ENCODE results near the gene SLC9A7.
"Not testable (repeated sequence)": the region's sequence is repeated elsewhere in the genome, so short reads cannot be mapped to it uniquely, and the experiment has no call there.

The SLC9A7 gene

DNA sequence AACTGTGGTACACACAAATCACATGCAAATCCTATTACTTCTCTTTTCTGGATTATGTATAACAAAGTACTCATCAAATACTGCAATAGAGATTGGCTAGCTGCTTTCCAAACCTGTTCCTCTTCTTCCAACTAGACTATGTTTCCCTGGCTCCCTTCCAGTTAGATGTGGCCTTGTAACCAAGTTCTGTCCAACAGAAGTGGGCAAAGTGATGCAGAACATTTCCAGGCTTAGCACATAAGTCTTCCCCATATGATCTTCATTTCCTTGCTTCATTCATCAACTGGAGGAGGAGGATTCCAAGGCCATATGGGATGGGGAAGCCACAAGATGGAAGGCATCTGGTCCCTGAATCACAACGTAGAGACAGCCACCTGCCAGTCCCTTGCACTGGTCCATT is 8.0 kb downstream of the SLC9A7 start:
- no peak for DNase-seq

DNA sequence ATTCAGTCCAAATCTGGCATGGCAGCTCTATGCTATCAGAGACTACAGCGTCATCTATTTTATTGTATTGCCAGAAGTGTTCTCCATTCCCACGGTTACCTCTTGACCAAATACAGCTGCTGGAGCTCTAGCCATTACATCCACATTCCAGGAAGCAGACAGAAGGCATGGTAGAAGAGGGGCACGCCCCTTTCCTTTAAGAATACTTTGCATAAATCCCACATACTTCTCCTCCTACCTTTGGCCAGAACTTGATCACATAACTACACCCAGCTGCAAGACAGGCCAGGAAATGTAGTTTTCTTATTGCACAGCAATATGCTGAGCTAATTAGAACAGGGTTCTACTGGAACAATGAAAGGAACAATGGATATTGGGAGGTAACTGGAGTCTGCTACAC is 14.9 kb downstream of the SLC9A7 start:
- DNase-seq: no peak

DNA sequence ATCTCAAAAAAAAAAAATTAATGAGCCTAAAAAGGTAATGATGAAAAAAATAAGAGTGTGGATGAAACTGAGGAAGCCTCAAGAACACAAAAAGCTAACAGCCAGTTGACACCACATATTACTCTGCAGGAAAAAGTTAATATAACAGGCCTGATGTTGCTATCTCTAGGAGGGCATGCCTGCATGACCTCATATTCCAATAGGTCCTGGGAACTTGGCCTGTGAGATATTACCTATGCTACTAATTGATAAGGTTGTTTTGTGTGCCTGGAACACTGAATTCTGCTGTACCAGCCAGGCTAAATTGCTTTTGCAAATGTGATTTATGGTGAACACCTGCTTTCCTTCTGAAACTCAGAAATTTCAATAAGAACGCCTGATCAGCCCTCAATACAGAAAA is 15.9 kb downstream of the SLC9A7 start:
- no peak for DNase-seq

DNA sequence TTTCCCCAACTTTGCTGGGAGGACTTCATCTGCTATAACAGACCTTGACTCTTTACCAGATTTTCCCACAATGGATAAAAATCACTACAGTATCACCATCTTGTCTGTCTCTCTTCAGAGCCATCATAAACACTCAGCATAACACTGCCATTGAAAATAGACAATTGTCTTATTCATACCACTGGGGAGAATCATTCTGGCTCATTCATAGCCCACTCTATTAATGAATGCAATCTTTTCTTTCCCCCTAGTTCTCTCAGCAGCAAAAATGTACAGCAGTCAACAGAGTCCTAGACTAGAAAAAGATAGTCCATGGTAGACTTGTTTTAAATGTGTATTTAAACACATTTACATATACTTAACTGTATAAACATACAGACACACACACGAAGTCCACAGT is 19.2 kb downstream of the SLC9A7 start:
- no peak for DNase-seq

DNA sequence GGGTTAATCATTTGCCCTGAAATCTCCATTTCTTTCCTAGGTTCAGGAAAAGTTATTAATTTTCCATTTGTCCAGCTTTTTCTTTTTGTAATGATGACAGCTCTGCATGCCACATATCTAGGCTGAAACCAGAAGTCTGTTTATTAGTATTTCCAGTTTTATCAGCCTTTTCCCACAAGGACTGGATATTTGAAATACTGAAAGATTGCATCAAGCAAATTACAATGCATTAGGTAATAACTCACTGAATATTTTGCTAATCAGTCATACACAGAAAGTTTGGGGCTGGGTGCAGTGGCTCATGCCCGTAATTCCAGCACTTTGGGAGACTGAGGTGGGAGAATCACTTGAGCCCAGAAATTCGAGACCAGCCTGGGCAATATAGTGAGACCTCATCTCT is 21.5 kb downstream of the SLC9A7 start:
- no peak for DNase-seq

DNA sequence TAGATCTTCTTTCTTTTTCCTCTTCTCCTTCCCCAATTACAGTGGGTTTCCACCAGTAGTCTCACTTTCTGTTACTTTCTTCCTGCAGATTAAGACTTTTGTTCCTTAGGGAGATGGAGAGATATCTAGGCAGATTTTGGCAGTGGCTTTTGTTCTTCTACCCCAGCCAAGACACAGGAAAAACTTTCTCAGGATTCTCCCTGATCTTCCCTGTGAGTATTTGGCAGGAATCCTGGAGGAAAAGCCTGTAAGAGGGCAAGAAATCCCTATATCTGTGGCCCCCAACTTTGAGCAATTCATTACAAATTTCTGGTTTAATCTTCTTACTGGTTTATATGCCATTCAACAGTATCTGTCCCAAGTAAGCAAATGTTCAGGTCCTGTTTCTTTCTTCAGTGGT is 21.9 kb downstream of the SLC9A7 start:
- no peak for DNase-seq

DNA sequence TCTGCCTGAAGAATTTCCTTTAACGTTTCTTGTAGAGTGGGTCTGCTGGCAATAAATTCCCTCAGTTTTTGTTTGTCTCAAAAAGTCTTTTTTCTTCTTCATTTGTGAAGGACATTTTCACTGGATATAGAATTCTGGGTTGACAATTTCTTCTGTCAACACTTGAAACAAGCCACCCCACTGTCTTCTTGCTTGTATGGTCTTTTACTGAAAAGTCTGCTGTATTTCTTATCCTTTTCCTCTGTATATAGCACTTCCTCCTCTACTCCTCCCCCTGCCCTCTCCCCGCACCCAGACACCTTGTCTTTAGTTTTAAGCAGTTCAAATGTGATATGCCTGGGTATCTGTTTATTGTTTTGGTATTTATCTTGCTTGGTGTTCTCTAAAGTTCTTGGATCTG is 23.3 kb downstream of the SLC9A7 start:
- no peak for DNase-seq

DNA sequence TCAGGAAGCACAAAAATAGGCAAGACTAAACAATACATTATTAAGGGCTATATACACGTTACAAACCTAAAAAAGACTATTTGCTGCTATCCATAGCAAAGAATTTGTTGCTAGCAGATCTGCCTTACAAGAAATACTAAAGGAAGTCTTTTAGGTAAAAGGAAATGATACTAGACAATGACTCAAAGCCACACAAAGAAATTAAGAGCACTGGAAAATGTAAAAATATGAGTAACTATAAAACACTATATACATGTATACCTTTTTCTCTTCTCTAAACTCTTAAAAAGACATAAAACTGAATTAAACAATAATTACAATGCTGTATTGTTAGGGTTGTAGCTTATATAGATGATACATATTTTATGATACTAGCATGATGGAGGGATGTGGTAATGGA is 25.7 kb downstream of the SLC9A7 start:
- DNase-seq: no peak

DNA sequence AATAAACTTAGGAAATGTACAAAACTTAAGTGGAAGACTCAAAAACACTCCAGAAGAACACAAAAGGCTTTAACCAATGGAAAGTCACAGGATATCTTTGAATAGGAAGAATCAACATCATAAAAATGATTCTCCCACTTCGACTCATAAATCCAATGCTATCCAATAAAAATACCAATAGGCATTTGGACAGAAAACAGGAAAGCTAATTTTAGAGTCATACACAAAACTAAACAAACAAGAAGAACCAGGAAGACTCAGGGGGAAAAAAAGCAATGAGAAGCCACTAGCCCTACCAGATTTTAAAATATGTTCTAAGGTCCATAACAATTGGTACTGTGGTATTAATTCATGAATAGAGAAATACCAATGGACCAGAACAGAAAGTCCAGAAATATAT is 28.2 kb downstream of the SLC9A7 start:
- no peak for DNase-seq

DNA sequence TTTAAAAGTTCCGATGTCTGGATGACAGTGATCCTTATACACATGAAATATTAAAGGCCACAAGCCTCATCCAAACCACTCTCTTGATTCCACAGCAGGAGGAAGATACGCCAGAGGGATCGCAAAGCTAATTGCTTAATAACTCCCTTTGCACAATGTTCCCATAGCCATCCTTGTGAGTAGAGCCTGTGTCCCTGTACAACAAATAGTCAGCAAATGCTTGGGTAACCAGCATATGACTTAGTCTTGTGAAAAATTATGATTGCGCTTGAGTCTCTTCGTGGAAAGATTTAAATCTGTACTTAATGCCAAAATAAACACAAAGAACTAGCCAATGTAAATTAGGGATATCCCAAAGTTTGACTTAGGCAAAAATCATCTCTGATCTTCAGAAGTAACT is 31.5 kb downstream of the SLC9A7 start:
- no peak for DNase-seq

DNA sequence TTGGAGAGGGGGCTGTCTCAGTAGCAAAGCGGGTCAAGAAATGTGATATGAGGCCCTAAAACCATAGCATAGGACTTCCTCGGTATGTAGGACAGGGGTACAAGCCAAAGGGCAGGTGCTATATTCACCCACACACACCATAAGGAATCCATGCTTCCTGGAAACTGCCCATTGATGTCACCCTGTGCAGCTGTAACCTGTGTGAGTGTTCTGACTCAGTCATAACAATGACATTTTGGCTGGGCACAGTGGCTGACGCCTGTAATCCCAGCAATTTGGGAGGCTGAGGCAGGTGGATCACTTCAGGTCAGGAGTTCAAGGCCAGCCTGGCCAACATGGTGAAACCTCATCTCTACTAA is 35.4 kb downstream of the SLC9A7 start:
- DNase-seq: not testable (repeated sequence)

DNA sequence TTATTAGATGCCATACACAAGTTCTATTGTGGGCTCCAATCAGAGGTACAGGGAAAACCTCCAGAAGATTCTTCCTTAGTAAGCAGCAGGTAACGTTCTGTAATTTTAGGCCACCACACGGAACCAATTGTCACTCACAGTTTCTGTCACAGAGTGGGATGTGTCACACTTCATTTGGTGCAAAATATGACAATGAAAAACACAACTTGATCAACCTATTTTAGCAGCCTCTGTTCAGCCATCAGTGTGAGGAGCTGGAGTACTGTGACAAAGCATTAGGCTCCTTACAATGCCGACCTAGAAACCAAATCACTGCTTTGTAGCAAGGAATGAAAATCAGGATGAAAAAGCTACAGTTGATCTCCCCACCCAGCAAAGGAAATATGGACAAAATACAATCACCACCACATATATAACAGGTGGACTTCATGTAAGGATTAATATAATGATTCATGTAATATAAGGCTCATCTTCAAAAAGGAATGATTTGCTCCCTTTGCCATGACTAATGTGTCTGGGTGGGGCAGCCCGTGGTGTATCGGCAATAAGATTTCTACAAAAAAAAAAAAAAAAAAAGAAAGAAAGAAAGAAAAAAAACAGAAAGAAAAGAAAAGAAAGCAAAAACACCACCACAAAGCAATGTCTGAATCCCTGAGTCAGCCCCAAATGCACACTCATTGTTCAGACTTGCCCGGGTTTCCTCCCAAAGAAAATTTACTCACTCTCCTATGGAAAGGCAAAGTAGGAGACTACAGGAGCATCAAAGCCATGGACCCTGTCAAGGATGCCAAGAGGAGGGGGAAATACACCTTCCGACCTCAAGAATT is 36.0 kb downstream of the SLC9A7 start:
- DNase-seq: no peak

DNA sequence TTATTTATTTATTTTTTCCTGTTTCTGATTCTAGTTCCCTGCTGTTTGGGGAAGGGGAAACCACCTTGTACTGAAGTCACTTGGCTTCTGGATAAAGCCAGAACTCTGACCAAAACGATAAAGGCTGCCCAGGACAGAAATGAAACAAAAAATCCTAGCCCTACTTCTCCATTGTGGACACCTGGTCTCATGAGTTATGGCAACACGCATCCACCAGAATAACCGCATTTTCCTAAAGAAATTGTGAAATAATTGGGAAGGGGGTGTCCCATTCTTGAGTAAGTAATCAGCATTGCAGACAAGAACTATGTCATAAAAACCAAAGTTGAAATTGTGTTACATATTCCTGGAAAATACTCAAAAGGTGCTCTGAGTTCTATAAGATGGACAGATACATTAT is 42.1 kb downstream of the SLC9A7 start:
- DNase-seq: no peak

DNA sequence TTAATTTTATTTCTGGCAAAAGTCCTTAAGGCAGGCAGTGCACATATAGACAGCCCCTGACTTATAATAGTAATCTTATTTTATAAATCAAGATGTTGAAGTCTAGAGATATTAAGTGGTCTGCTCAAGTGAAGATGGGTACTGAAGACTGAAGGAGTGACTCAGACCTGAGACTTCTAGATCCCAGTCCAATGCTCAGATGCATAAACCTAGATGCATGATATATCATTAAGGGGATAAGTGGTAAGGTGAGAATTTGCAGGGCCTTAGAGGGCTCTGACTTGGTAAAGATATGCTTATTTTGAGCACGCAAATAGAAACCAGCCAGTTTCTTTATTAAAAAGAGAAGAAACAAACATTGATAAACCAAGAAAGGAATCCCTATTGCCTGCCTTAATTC is 42.9 kb downstream of the SLC9A7 start:
- no peak for DNase-seq

DNA sequence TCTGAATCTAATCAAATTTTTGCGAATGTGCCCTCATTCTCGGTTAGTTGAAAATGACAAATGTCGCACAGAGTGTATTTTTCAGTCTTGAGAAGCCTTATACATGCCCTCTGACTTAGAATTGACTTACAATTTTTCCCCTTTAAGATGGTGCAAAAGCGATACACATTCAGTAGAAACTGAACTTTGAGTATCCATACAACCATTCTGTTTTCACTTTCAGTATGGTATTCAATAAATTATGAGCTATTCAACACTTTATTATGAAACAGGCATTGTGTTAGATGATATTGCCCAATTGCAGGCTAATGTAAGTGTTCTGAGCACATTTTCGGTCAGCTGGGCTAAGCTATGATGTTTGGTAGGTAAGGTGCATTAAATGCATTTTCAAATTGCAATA is 43.4 kb downstream of the SLC9A7 start:
- no peak for DNase-seq

DNA sequence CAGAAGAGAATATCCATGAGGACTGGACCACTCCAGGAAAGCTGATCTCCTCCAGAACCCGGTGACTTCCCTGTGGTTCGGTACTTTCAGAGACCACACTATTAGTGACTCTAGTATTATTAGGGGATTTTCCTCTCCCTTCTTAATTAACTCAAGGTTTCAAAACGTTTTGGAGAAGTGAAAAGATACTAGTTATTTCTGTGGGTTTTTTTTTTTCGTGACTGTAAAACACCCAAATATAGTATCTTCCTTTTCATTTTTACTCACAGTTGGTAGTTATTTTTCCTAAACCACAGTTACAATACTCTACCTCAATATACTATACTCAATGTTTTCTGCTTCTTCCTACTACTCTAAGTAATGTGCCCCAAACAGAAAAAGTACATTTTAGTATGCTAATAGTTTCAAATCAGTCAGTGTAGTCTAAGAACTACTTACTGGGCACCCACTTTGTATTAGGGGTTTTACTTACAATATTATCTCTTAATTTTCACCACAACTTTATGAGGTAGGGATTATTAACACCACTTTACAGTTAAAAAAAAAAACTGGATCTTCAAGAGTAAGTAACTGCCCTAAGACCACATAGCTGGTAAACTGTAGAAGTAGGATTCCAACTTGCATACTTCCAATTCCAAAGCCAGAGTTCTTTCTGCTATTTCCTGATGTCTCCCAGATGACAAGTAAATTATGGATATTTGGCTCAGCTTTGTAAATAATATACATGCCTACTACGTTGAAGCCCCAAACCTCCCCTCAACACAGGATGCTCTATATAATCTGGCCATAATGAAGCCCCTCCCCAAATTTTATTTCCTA is 45.0 kb downstream of the SLC9A7 start:
- no peak for DNase-seq

DNA sequence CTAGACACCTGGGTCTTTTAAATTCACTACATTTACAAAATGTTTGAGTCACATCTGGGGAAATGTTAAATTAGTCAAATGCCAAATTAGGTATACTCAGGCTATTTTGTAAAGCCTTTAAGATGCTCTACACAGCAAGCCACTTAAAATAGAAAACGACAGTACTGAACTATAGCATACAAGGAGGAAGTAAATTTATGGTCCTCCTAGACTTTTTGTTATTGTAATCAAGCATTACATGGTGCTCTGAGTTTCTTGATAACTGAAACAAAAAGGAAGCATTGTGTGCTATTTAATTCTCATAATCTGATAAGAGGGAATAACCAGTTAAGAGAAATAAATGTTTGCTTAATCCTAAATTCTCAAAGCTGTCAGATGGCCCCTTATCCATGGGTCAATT is 46.2 kb downstream of the SLC9A7 start:
- no peak for DNase-seq

DNA sequence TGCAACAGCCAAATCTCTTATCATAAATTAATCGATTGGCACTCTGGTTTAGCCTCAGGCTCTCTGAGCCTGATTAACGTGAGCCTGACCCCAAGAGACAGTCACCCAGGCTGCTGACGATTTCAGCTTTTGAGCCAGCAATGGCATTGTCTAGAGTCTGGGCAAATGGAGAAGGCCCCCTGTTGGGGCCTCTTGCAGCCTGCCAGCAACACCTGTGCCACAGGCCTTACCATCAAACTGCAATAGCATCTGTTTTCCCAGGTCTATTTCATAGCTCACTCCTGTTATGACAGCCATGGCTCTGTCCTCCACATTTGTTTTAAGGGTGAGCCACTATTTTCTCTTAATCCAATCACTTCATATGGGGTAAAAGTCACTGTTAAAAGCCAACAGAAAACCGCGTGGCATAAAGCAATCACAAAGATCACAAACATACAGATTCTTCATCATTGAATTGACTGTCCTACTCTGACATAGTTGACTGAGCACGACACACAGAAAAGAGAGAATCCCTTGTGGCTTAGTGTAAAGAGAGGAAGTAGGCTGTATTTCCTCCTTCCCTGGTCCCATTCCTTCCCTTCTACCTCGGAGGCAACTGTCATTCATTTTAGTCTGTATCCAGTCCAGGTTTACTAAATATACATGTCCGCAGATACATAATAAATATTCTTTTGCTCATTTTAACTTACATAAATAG is 47.8 kb downstream of the SLC9A7 start:
- DNase-seq: no peak

DNA sequence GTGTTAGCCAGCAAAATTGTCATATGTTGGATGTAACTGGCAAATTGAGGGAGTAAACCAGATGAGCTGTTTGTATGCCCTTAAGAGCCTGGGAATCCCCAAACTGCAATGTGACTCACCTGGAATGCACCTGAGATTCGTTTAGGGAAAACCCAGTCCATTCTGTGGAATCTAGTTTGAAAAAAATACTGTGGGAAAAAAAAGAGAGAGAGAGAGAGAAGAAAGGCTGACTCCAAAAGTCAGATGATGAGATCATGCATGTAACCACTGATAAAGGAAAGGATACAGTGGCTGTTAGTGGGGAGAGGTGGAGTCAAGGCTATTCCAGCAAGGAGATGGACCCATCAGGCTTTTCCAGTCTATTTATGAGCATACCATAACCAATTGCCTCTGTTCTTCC is 48.5 kb downstream of the SLC9A7 start:
- no peak for DNase-seq

DNA sequence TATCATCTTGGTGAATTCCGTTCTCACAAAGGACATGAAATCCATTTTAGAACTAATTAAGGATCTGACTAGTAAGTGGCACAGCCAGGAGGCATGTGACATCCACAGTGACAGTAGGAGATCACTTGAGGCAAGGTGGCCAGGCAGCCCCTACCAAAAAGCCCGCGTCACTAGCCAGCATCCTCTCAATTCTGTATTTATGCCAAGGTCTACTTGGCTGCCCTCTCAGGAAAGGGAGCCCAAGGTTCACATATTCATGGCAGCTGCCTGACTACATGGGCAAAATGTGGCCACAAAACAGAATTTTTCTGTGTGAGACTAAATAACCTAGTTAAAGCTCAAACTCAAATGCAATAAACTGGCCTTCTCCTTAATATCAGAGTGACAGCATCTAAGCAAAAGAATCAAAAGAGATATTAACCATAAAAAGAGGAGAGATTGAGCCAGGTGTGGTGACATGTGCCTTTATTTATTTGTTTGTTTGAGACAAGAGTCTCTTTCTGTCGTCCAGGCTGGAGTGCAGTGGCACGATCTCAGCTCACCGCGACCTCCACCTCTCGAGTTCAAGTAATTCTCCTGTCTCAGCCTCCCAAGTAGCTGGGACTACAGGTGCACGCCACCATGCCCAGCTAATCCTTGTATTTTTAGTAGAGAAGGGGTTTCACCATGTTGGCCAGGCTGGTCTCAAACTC is 51.5 kb downstream of the SLC9A7 start:
- DNase-seq: no peak

DNA sequence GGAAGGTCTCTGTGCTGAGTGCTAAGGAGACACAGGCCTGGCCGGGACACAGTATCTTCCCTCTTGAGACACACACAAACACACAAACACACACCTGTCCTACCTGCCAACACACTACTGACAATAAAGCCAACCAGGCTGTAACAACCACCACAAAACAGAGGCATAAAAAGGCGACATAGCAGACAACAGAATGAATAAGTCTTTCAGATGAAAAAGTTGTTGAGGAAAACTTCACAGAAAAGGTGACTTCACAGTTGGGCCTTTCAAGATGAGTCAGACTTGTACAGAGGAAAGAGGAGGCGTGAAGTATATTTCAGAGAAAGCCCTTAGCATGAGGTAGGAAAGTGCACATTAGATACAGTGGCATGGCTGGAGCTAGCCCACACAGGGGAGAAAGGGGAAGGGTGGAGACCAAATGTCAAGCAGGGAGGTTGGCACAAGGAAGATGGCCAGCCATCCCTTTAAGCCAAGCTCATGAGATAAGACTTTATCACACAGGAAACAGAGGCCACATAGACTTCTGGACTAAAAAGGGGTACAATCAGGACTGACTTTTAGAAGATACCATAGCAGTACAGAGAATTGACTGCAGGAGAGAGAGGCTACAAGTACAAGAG is 54.0 kb downstream of the SLC9A7 start:
- DNase-seq: no peak

DNA sequence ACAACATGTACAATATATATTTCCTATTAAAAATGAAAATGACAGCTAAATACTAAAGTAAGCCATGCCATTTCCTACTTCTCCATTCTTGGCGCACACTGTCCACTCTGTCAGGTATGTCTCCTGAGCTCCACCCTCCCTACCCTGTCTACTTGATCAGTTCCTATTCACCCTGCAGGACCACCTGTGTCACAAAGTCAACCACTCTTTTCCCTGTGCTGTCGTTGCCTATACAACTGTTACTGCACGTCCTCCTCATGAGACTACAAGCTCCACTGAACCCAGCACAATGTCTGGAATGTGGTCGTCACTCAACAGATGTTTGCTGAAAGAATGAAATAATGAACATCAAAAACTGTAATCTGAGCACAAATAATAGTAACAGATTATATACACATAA is 54.9 kb downstream of the SLC9A7 start:
- no peak for DNase-seq

DNA sequence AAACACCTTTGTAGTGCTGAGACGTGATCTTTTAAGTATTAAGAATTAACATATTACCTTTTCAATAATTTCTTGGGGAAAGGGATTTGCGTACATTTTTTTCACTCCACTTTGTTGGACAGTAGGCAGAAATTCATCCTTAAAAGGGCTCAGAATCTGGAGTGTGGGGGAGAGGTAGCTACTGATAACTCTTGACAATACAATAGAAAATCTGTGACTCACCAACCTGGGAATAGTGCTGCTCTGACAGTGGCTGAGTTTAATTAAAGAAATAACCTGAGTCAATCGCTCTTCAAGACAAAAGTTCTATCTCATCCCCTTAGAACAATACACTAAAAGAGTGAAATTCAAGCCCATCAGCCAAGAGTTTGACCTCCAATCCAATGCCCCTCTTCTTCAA is 60.2 kb downstream of the SLC9A7 start:
- no peak for DNase-seq
